Ovary (tissue), 9 donors: Measurements from ENCODE around the gene CDH3. TPM values are rescaled to one million over a fixed set of nuclear protein-coding genes. Genes with fewer than 3 reads are reported as not detected.

ENCODE experiments used
- DNase-seq, 5 donors: peaks; one replicate each; pipeline ENCODE4 v3.0.0-alpha.2; 2019 to 2020
- H3K27ac ChIP-seq, 2 donors: fragments of 200-600 bp; one replicate each; pipeline versions ENCODE4 v1.5.1 to v1.8.0; 2019 to 2022
- H3K27me3 ChIP-seq: fragments of 200-600 bp; one replicate; pipeline ENCODE4 v1.8.0; 2022
- H3K36me3 ChIP-seq: fragments of 200-600 bp; sonication (generic); one replicate; pipeline ENCODE4 v1.5.1; 2019
- H3K4me1 ChIP-seq: one replicate; pipeline ENCODE4 v1.8.1; 2013; ENCODE audit warnings: mild to moderate bottlenecking, moderate library complexity; ENCODE audit not compliant: insufficient read depth
- H3K4me3 ChIP-seq: fragments of 200-600 bp; sonication (generic); one replicate; pipeline ENCODE4 v1.5.1; 2017
- H3K9me3 ChIP-seq, 2 donors: fragments of 200-600 bp in 1 of 2; sonication (generic) in 1 of 2; one replicate each; pipeline versions ENCODE4 v1.5.1 to v1.8.1; 2013 to 2019; ENCODE audit warnings: mild to moderate bottlenecking in 1 of 2, moderate library complexity in 1 of 2
- CTCF ChIP-seq, 3 donors: fragments of 450-650 bp in 2 of 3; fragments of 200-600 bp in 1 of 3; IDR thresholded peaks; one replicate each; pipeline versions ENCODE4 v1.5.1 to v1.8.0; 2016 to 2022; ENCODE audit warnings: antibody characterized with exemption in 3 of 3, mild to moderate bottlenecking in 1 of 3
- EP300 ChIP-seq: sonication (generic); formaldehyde crosslinking; IDR thresholded peaks from one replicate; pipeline ENCODE4 v1.6.1; 2017; ENCODE audit warnings: antibody characterized with exemption
- POLR2A ChIP-seq: fragments of 450-650 bp; IDR thresholded peaks from one replicate; pipeline ENCODE4 v1.6.1; 2017; ENCODE audit warnings: antibody characterized with exemption, mild to moderate bottlenecking, moderate library complexity
- WGBS, 3 donors: extraction: QIAGEN DNeasy Blood & Tissue Kit in 1 of 3; methylation state at CpG; one replicate each; pipeline versions ENCODE4 v1.1.5 to v1.1.7; 2013 to 2017; 5-methylcytosine and 5-hydroxymethylcytosine counted together
- intact Hi-C, 4 donors: fragments of 100-400 bp; cut with DNase I; formaldehyde crosslinking; loops; one replicate each; pipeline versions ENCODE4 v1.11.0 to v1.15.1; 2022 to 2023
- polyA plus RNA-seq, 2 donors: library from polyadenylated mRNA; stranded (reverse); fragments of 200-250 nt in 1 of 2; fragments of 350-450 nt in 1 of 2; fragmentation: Illumina TruSeq in 1 of 2; extraction: RNeasy Lipid Tissue Mini Kit (QIAGEN cat#74804) in 1 of 2; gene quantifications; one replicate each; pipeline ENCODE4 v1.2.3, GENCODE V29; 2013 to 2014
- total RNA-seq, 7 donors: library from RNA; depleted of rRNA in 2 of 7; stranded (reverse); fragments of >200 nt in 2 of 7; fragmentation: NEBNext Ultra II Directional in 3 of 7; extraction: Animal tissue kit (Norgen Biotek cat#: 25700) in 3 of 7; gene quantifications; one replicate each; pipeline versions ENCODE4 v1.1.0 to v1.2.4, GENCODE V29; 2016 to 2023
- donor health status: DM: no; HTN: no; CAD: no; lungs with moderate emphysema.
- donor health status: DM: no; HTN: no; CAD: no.
- donor health status: Bipolar disorder and iron deficiency.
- donor health status: DM: yes; HTN: yes; CAD: no.
- donor health status: DM: no; HTN: no; CAD: no.
- donor health status: DM: yes; HTN: yes; CAD: no.

CDH3 gene
- total and polyA plus RNA-seq, 9 donors, result 32.4 to 99.0 (median 58.9) TPM

DNA sequence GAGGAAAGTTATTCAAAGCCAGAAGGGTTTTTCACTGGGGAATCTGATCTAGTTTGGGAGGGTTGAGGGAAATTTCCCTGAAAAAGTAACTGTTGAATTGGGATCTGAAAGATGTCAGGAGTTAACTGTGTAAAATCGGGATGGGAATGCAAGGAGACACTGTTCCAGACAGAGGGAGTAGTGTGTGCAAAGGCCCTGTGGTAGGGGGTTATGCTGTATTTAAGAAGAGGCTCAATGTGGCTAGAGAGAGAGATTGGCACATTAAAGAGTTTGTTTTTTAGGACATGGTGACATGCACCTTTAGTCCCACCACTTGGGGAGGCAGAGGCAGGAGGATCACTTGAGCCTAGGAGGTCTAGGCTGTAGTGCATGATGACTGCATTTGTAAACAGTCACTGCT is 16.9 kb downstream of the CDH3 start:
- 89 to 94% (median 93%) methylated on average over 1 of the region's 1 CpG for WGBS, 3 donors
- Histone ChIP-seq H3K27ac (no peak overlapping the region), H3K4me1 (peaks cover 4% of the 10 kb centered on the region), H3K27me3 (no peaks in the 10 kb centered on the region), H3K36me3 (no peaks in the 10 kb centered on the region), H3K4me3 (no peak overlapping the region), H3K9me3 (no peaks in the 10 kb centered on the region)
- DNase-seq, result no peak
- intact Hi-C loops, result no loop called here
- no peak for TF ChIP-seq CTCF (IDR thresholded peaks at IDR 0.05)
- no peak for TF ChIP-seq EP300
- TF ChIP-seq POLR2A, result no peak

- H3K4me1 ChIP-seq, result peaks cover 1% of the 10 kb centered on the region
- H3K4me3 ChIP-seq, result no peak overlapping the region
- H3K36me3 ChIP-seq, result no peaks in the 10 kb centered on the region
- H3K9me3 ChIP-seq, result no peaks in the 10 kb centered on the region
- 39 to 48% (median 48%) methylated on average over 2 of the region's 2 CpGs for WGBS, 3 donors
- H3K27ac ChIP-seq, result no peak overlapping the region
- no peaks in the 10 kb centered on the region for H3K27me3 ChIP-seq
- no peak for TF ChIP-seq CTCF (IDR thresholded peaks at IDR 0.05)
- no peak for TF ChIP-seq POLR2A
- no peak for TF ChIP-seq EP300
- intact Hi-C loops, result no loop called here
- DNase-seq, result no peak
These were observed 19.2 kb downstream of the CDH3 start for GRCh38 chr16:68664297-68664696.

- DNase-seq, result no peak
- Histone ChIP-seq H3K27me3 (no peaks in the 10 kb centered on the region), H3K4me3 (no peak overlapping the region), H3K4me1 (peaks cover 1% of the 10 kb centered on the region), H3K36me3 (no peaks in the 10 kb centered on the region), H3K27ac (no peak overlapping the region), H3K9me3 (no peaks in the 10 kb centered on the region)
- intact Hi-C loops, result no loop called here
- no peak for TF ChIP-seq EP300
- no peak for TF ChIP-seq CTCF (IDR thresholded peaks at IDR 0.05)
- no peak for TF ChIP-seq POLR2A
- 91 to 92% (median 92%) methylated on average over 5 of the region's 5 CpGs for WGBS, 3 donors
These were observed 20.4 kb downstream of the CDH3 start for GRCh38 chr16:68665501-68665900.

DNA sequence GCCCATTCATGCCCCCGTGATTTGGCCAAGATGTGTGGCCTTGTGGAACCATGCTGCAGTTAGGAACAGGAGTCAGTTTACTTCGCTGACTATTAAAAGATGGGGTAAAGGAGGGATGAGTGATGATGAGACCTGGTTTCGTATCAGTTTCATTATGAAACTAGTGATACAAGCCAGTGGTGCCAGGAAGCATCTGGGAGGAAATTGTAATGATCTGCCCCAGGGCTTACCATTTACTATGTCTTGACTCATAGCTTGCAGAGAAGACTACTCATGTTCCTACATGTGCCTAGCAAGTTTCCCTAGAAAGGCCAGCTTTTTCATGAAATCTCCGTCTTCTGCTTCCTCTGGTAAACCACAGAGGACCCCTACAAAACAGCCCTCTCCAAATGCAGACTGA is 23.2 kb downstream of the CDH3 start:
- TF ChIP-seq POLR2A, result no peak
- no peak for TF ChIP-seq EP300
- TF ChIP-seq CTCF (IDR thresholded peaks at IDR 0.05), result no peak
- no peaks in the 10 kb centered on the region for H3K36me3 ChIP-seq
- H3K4me1 ChIP-seq, result peaks cover 1% of the 10 kb centered on the region
- no peaks in the 10 kb centered on the region for H3K27me3 ChIP-seq
- intact Hi-C loops, result no loop called here
- DNase-seq, result no peak
- H3K4me3 ChIP-seq, result no peak overlapping the region
- H3K9me3 ChIP-seq, result no peaks in the 10 kb centered on the region
- no peak overlapping the region for H3K27ac ChIP-seq
- WGBS, 3 donors, result 93 to 95% (median 95%) methylated on average over 4 of the region's 4 CpGs
